CD4-positive, CD25-positive, alpha-beta regulatory T cell (primary cell): ENCODE results near the gene PDGFC. TPM values are rescaled to one million over a fixed set of nuclear protein-coding genes. Genes with fewer than 3 reads are reported as not detected.

Experiments
- ATAC-seq, 2 donors: fragments of 150-1000 bp; cut with Tn5 transposase; one replicate each; pipeline ENCODE4 v1.10.0; 2021; ENCODE audit warnings: low read depth in 2 of 2, moderate number of reproducible peaks in 2 of 2, moderate library complexity in 1 of 2
- DNase-seq, 3 donors: peaks; one replicate each; pipeline versions ENCODE4 v3.0.0 to v3.0.0-alpha.2; 2012 to 2022; ENCODE audit warnings: mixed read lengths in 1 of 3
- H3K27ac ChIP-seq: one replicate; pipeline ENCODE4 v1.7.0; 2013; ENCODE audit warnings: mild to moderate bottlenecking, low read length; ENCODE audit not compliant: insufficient read depth, poor library complexity, severe bottlenecking
- H3K27me3 ChIP-seq: one replicate; pipeline ENCODE4 v1.7.0; 2013; ENCODE audit warnings: low read length; ENCODE audit not compliant: control insufficient read depth, insufficient read depth
- H3K36me3 ChIP-seq: one replicate; pipeline ENCODE4 v1.7.0; 2013; ENCODE audit warnings: mild to moderate bottlenecking, low read length, moderate library complexity; ENCODE audit not compliant: control insufficient read depth, insufficient read depth
- H3K4me1 ChIP-seq: 2 replicates; pipeline ENCODE4 v1.7.0; 2013; ENCODE audit warnings: mild to moderate bottlenecking, low read length; ENCODE audit not compliant: insufficient read depth, control insufficient read depth, poor library complexity, severe bottlenecking
- H3K4me3 ChIP-seq: one replicate; pipeline ENCODE4 v1.7.0; 2013; ENCODE audit warnings: low read depth, mild to moderate bottlenecking, low read length, moderate library complexity
- H3K9me3 ChIP-seq, 2 experiments: 1 replicate in 1 of 2; 2 replicates in 1 of 2; pipeline ENCODE4 v1.7.0; 2013; ENCODE audit warnings: low read length in 2 of 2, mild to moderate bottlenecking in 1 of 2, moderate library complexity in 1 of 2; ENCODE audit not compliant: control insufficient read depth in 2 of 2
- H3K27ac Mint-ChIP-seq, 3 donors: one replicate each; pipeline ENCODE4 v1.8.0; 2020 to 2022; ENCODE audit warnings: mild to moderate bottlenecking in 3 of 3, mixed read lengths in 3 of 3, moderate library complexity in 2 of 3
- H3K27me3 Mint-ChIP-seq: one replicate; pipeline ENCODE4 v1.8.0; 2022; ENCODE audit warnings: mild to moderate bottlenecking, mixed read lengths
- H3K36me3 Mint-ChIP-seq: one replicate; pipeline ENCODE4 v1.8.0; 2020; ENCODE audit warnings: mixed read lengths
- H3K4me1 Mint-ChIP-seq, 4 donors: one replicate each; pipeline ENCODE4 v1.8.0; 2020 to 2022; ENCODE audit warnings: mixed read lengths in 4 of 4, mild to moderate bottlenecking in 1 of 4
- H3K4me3 Mint-ChIP-seq, 4 donors: one replicate each; pipeline ENCODE4 v1.8.0; 2020 to 2022; ENCODE audit warnings: mild to moderate bottlenecking in 4 of 4, mixed read lengths in 4 of 4, moderate library complexity in 3 of 4
- H3K9me3 Mint-ChIP-seq, 7 donors: one replicate each; pipeline ENCODE4 v1.8.0; 2020 to 2022; ENCODE audit warnings: mixed read lengths in 7 of 7, mild to moderate bottlenecking in 3 of 7, moderate library complexity in 2 of 7
- polyA plus RNA-seq, 4 donors: library from polyadenylated mRNA; unstranded; fragments of 300-500 nt; fragmentation: Illumina TruSeq; gene quantifications; one replicate each; pipeline ENCODE4 v1.2.3, GENCODE V29; 2021
- total RNA-seq: library from RNA; stranded (reverse); gene quantifications from one replicate; pipeline ENCODE4 v1.2.3, GENCODE V29; 2022

PDGFC gene
- total RNA-seq (0.62 TPM), polyA plus RNA-seq (not detected)

DNA sequence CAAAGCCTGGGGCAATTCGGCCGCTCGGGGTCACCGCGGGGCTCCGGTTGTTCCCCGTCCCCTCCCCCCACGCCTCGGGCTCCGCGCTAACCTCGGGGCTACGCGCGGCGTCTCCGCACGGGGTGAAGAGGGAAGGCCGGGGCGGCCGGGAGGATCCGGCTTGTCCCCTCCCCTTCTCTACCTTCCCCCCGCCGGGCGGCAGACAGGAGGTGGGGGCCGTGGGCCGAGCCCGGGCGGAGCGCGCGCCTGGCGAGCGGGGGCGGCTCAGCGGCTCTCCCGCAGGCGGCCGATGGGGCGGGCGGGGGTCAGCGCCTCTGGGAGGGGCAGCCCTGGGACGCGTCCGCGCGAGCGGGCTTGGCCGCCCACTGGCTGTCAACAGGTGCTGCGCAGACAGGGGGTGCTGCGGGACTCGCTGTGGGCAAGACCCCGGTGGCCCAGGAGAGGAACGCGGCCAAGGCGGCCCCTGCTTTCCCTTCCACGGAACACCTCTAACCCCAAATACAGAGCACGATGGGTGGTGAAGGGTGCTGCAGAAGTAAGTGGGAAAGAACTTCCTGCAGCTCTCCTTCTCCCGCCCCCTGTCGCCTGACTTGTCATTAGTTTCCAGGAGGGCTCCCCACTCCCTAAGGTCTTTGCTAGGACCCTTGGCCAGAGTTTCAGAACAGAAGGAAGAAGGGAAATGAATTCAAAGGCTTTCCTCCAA, at the start of gene PDGFC:
PDGFC (minus strand) TSS at position 124 of the 703 bp plus-strand sequence. CDS start 896 bp downstream, outside the sequence.
- Mint-ChIP-seq H3K27me3 (peaks cover 23% of the 10 kb centered on the region), H3K36me3 (no peaks in the 10 kb centered on the region), H3K4me3 (peak within 1 kb of the TSS in 2 of 4 donors; percentile 41 to 54), H3K4me1 (peaks cover 0 to 6% (median 0%) of the 10 kb centered on the region in 4 donors), H3K9me3 (peaks cover 0 to 20% (median 3%) of the 10 kb centered on the region in 7 donors), H3K27ac (no peak within 1 kb of the TSS)
- peaks cover 0 to 1% of the 10 kb centered on the region in 2 experiments for H3K9me3 ChIP-seq
- H3K27ac ChIP-seq, result no peak within 1 kb of the TSS
- H3K27me3 ChIP-seq, result peaks cover 20% of the 10 kb centered on the region
- DNase-seq (no peak), ATAC-seq (peak; percentile 25 to 33)
- no peaks in the 10 kb centered on the region for H3K4me1 ChIP-seq
- no peaks in the 10 kb centered on the region for H3K36me3 ChIP-seq
- H3K4me3 ChIP-seq, result no peak within 1 kb of the TSS

DNA sequence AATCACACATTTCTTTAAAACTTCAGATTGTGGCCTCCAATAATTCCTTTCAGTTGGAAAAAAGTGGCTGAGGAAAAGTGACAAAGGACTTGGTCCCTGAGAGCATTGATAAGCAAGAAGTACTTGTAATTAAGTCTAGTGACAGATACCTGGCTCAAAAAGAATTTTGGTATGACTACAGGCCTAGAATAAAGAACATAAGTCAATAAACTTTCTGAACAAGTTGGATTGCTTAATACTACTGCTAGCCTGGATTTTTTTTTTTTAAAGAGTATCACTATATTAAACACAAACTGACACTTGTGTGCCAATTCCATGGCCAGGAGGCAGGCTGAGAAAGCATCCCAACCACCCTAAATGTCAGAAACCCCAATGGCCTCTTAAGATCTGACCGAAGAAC, 49.3 kb upstream of the PDGFC start:
- Histone ChIP-seq H3K4me1 (no peaks in the 10 kb centered on the region), H3K9me3 (no peaks in the 10 kb centered on the region), H3K27me3 (no peaks in the 10 kb centered on the region), H3K36me3 (no peaks in the 10 kb centered on the region), H3K27ac (no peak overlapping the region), H3K4me3 (no peak overlapping the region)
- no peak overlapping the region for H3K27ac Mint-ChIP-seq
- H3K27me3 Mint-ChIP-seq, result no peaks in the 10 kb centered on the region
- no peaks in the 10 kb centered on the region for H3K4me1 Mint-ChIP-seq
- ATAC-seq (no peak), DNase-seq (no peak)
- peaks cover 0 to 8% (median 3%) of the 10 kb centered on the region in 7 donors for H3K9me3 Mint-ChIP-seq
- no peak overlapping the region for H3K4me3 Mint-ChIP-seq
- no peaks in the 10 kb centered on the region for H3K36me3 Mint-ChIP-seq

DNA sequence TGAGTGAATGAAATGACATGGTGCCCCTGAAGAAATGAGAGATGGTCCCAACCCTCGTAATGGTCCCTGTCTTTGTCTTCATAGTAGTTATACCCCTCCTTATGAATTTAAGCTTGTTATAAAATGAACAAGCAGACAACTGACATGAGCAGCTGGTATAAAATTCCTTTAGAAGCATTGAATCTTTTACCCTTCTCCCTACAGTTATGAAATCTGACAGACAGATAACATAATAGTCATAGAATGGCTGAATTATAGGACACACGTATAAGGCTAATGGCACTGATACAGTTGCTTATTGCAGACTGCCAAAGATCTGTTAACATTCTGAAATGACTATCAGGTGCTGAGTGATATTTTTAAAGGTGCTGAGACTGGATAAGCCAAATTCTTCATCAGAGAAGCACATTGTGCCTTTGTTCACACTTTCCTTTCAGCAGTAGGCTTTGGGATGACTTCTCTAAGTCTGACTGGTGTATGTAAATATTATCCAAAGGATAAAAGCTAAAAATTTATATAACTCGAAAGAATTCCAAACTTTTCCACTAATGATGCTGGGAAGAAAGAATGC, 47.4 kb upstream of the PDGFC start:
- Mint-ChIP-seq H3K4me1 (no peaks in the 10 kb centered on the region), H3K4me3 (no peak overlapping the region), H3K9me3 (peaks cover 1 to 8% (median 5%) of the 10 kb centered on the region in 7 donors), H3K27me3 (no peaks in the 10 kb centered on the region), H3K36me3 (no peaks in the 10 kb centered on the region), H3K27ac (no peak overlapping the region)
- ATAC-seq (no peak), DNase-seq (no peak)
- Histone ChIP-seq H3K36me3 (no peaks in the 10 kb centered on the region), H3K4me3 (no peak overlapping the region), H3K27me3 (no peaks in the 10 kb centered on the region), H3K9me3 (no peaks in the 10 kb centered on the region), H3K4me1 (no peaks in the 10 kb centered on the region), H3K27ac (no peak overlapping the region)

DNA sequence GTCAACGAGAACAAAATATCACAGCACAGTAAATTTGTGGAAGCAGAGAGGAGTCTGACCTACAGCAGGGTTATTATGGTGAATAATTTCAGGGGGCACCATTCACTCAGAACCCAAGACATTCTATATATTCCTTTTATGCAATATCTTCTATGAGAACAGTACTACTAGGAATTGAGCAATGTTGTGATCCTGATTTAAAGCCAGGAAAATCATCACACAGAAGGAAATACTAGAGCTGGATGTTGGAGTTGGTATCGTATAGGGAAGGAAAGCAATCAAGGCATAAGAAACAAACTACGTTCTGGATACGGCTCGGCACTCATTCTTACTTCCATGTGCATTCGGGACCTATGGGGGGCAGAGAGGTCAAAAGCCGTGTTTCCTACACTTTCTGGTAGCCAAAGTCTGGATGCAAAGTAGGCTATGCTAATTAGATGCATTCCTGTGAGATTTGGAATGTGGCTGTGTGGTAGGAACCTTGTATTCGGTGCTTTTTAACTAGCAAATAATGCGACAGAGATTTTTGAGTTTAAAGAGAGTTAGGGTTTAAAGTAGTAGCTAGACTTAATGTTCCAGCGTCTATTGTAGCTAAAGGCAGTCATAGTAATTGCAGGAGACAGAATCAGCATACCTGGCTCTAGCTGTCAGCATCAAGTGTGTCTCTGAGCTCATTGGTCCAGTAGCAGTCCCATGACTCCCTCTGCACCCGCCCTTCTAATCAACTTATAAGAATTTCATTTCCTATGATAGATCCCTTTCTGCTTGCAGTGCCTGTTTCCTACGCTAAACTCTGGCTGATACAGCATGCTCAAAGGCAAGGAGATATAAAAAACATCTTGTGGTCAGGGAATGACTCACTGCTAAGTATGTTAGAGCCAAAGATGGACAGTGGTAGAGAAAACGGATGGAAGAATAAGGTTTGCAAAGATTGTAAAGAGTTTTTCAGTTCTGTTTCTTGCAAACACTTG, 43.3 kb upstream of the PDGFC start:
- DNase-seq, result no peak
- H3K36me3 ChIP-seq, result no peaks in the 10 kb centered on the region
- ATAC-seq, result no peak
- H3K27ac Mint-ChIP-seq, result no peak overlapping the region
- no peaks in the 10 kb centered on the region for H3K27me3 ChIP-seq
- H3K4me1 ChIP-seq, result no peaks in the 10 kb centered on the region
- H3K9me3 ChIP-seq, result no peaks in the 10 kb centered on the region
- H3K4me3 ChIP-seq, result no peak overlapping the region
- H3K27me3 Mint-ChIP-seq, result no peaks in the 10 kb centered on the region
- H3K9me3 Mint-ChIP-seq, result peaks cover 0 to 5% (median 2%) of the 10 kb centered on the region in 7 donors
- H3K4me3 Mint-ChIP-seq, result no peak overlapping the region
- no peak overlapping the region for H3K27ac ChIP-seq
- H3K4me1 Mint-ChIP-seq, result no peaks in the 10 kb centered on the region
- no peaks in the 10 kb centered on the region for H3K36me3 Mint-ChIP-seq

DNA sequence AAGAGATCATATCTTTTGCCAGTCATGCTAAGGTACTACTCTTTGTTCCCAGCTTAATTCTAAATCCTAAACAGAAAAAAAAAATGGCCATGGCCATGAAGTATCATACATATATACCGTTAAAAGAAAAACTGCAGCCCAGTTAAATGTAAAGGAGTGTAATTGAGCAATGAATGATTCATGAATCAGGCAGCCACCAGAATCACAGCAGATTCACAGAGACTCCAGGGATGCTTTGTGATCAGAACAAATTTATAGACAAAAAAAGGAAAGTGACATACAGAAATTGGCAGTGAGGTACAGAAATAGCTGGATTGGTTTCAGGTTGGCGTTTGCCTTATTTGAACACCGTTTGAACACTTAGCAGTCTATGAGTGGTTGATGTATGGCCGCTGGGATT, 42.1 kb upstream of the PDGFC start:
- Mint-ChIP-seq H3K27me3 (no peaks in the 10 kb centered on the region), H3K27ac (no peak overlapping the region), H3K36me3 (no peaks in the 10 kb centered on the region), H3K4me1 (no peaks in the 10 kb centered on the region), H3K4me3 (no peak overlapping the region), H3K9me3 (peaks cover 0 to 7% (median 4%) of the 10 kb centered on the region in 7 donors)
- Histone ChIP-seq H3K27me3 (no peaks in the 10 kb centered on the region), H3K36me3 (no peaks in the 10 kb centered on the region), H3K4me3 (no peak overlapping the region), H3K4me1 (no peaks in the 10 kb centered on the region), H3K9me3 (no peaks in the 10 kb centered on the region), H3K27ac (no peak overlapping the region)
- no peak for DNase-seq
- ATAC-seq, result no peak

GRCh38 chr4:157012781-157013180, 41.2 kb upstream of the PDGFC start:
- H3K9me3 ChIP-seq, result no peaks in the 10 kb centered on the region
- ATAC-seq, result no peak
- Mint-ChIP-seq H3K9me3 (peaks cover 0 to 7% (median 5%) of the 10 kb centered on the region in 7 donors), H3K27ac (no peak overlapping the region), H3K4me3 (no peak overlapping the region), H3K36me3 (no peaks in the 10 kb centered on the region), H3K27me3 (no peaks in the 10 kb centered on the region), H3K4me1 (no peaks in the 10 kb centered on the region)
- no peaks in the 10 kb centered on the region for H3K36me3 ChIP-seq
- DNase-seq, result no peak
- H3K4me1 ChIP-seq, result no peaks in the 10 kb centered on the region
- no peak overlapping the region for H3K27ac ChIP-seq
- H3K4me3 ChIP-seq, result no peak overlapping the region
- H3K27me3 ChIP-seq, result no peaks in the 10 kb centered on the region

DNA sequence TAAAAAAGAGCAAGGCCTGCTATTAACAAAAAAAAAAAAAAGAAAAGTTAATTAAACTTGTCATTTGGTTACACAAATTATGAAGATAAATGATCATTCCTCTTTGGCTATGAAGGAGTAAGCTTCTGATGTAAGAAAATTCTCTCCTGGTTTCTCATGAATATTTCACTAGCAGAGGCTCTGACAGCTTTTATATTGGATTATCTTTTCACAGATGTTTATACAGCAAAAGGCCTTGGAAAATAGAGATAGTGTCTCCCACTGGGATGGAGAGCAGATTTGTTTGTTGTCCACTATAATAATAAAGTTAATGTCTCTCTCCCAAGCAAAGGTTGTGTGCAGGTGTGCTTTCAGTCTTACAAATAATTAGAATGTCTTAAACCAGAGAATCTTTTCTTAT, 40.7 kb upstream of the PDGFC start:
- DNase-seq (no peak), ATAC-seq (no peak)
- Mint-ChIP-seq H3K9me3 (peaks cover 0 to 7% (median 5%) of the 10 kb centered on the region in 7 donors), H3K27ac (no peak overlapping the region), H3K36me3 (no peaks in the 10 kb centered on the region), H3K4me1 (no peaks in the 10 kb centered on the region), H3K4me3 (no peak overlapping the region), H3K27me3 (no peaks in the 10 kb centered on the region)
- Histone ChIP-seq H3K27me3 (no peaks in the 10 kb centered on the region), H3K36me3 (no peaks in the 10 kb centered on the region), H3K27ac (no peak overlapping the region), H3K4me3 (no peak overlapping the region), H3K4me1 (no peaks in the 10 kb centered on the region), H3K9me3 (no peaks in the 10 kb centered on the region)
